SU-DHL-6 (cell line): ENCODE measurements around the gene RAD51B.

ENCODE experiments used
- H2AFZ ChIP-seq: fragments of 200-600 bp; sonication (generic); 2 replicates; pipeline ENCODE4 v1.6.1; 2014; ENCODE audit warnings: low read depth, mild to moderate bottlenecking, moderate library complexity, mixed read lengths, antibody characterized with exemption, low read length; ENCODE audit not compliant: severe bottlenecking
- H3F3A ChIP-seq: fragments of 200-600 bp; shearing (Covaris generic); 2 replicates; pipeline ENCODE4 v1.6.0; 2016; ENCODE audit warnings: antibody characterized with exemption, mild to moderate bottlenecking; ENCODE audit not compliant: insufficient read depth
- H3K27ac ChIP-seq: fragments of 200-600 bp; sonication (generic); 2 replicates; pipeline ENCODE4 v1.5.1; 2016; ENCODE audit warnings: low read depth, mild to moderate bottlenecking, low read length, moderate library complexity, mixed read lengths
- H3K27me3 ChIP-seq: fragments of 200-600 bp; sonication (generic), shearing (Covaris generic); 2 replicates; pipeline ENCODE4 v1.6.0; 2014; ENCODE audit warnings: mild to moderate bottlenecking, low read length
- H3K36me3 ChIP-seq: fragments of 200-600 bp; sonication (generic); 2 replicates; pipeline ENCODE4 v1.6.1; 2014; ENCODE audit warnings: mild to moderate bottlenecking, low read length, mixed read lengths
- H3K4me2 ChIP-seq: fragments of 300-600, 200-600 bp; shearing (Covaris generic), sonication (generic); 2 replicates; pipeline ENCODE4 v1.6.0; 2014; ENCODE audit warnings: low read length, low read depth, mild to moderate bottlenecking; ENCODE audit not compliant: poor library complexity, severe bottlenecking
- H3K4me3 ChIP-seq: fragments of 200-600 bp; sonication (generic); 2 replicates; pipeline ENCODE4 v1.5.1; 2014; ENCODE audit warnings: antibody characterized with exemption, low read length, mild to moderate bottlenecking, mixed read lengths; ENCODE audit not compliant: insufficient read depth, poor library complexity, severe bottlenecking
- H3K79me2 ChIP-seq: fragments of 200-600 bp; sonication (generic); 2 replicates; pipeline ENCODE4 v1.6.1; 2014; ENCODE audit warnings: mild to moderate bottlenecking, low read length, moderate library complexity; ENCODE audit not compliant: insufficient read depth
- H3K9ac ChIP-seq: fragments of 200-600 bp; sonication (generic); 2 replicates; pipeline ENCODE4 v1.7.0; 2014; ENCODE audit warnings: mild to moderate bottlenecking, low read length
- H3K9me2 ChIP-seq: fragments of 200-600 bp; sonication (generic); replicated peaks from 2 replicates; pipeline ENCODE4 v1.6.1; 2014; ENCODE audit warnings: low read length; ENCODE audit not compliant: insufficient read depth
- H3K9me3 ChIP-seq: fragments of 200-600 bp; sonication (generic); 2 replicates; pipeline ENCODE4 v1.6.1; 2014; ENCODE audit warnings: low read length, mixed read lengths; ENCODE audit not compliant: insufficient read depth
- H4K20me1 ChIP-seq: fragments of 200-600 bp; sonication (generic); 2 replicates; pipeline ENCODE4 v1.6.1; 2014; ENCODE audit warnings: low read depth, mild to moderate bottlenecking, antibody characterized with exemption, low read length, moderate library complexity, mixed read lengths
- EZH2phosphoT487 ChIP-seq: fragments of 200-600 bp; sonication (generic), shearing (Covaris generic); conservative IDR thresholded peaks from 2 replicates; pipeline ENCODE4 v1.6.1; 2018; ENCODE audit warnings: mild to moderate bottlenecking, antibody characterized with exemption, low read length, moderate library complexity, mixed read lengths
- TF ChIP-seq, protein P1 (sequence below): fragments of 200-600 bp; sonication (generic); IDR thresholded peaks from one replicate; pipeline ENCODE4 v1.5.1; 2017; ENCODE audit warnings: antibody characterized with exemption, mild to moderate bottlenecking, low read length, moderate library complexity; ENCODE audit not compliant: insufficient read depth, poor library complexity, severe bottlenecking

RAD51B gene

DNA sequence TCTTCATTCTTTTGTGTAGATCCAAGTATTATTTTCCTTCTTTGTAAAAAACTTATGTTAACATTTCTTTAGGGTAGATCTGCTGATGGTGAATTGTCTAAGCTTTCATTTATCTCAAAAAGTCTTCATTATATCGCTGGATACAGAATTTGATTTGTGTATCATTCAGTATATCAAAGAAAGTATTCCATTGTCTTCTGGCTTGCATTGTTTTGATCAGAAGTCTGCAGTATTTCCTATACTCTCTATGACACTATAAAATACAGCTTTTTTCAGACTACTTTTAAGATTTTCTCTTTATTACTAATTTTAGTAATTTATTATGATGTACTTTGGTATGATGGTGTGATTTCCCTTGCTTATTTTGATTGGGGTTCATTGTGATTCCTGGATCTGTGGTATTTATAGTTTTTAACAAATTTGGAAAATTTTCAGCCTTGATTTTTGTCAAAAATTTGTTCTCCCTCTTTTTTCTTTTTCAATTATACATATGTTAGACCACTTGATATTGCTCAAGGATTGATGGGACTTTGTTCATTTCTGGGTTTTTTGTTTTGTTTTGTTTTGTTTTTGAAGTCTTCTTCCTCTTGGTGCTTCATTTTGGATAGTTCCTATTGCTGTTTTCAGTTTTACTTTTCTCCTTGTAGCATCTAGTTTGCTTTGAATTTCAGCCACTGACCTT is 796.8 kb downstream of the RAD51B start:
- no peaks in the 10 kb centered on the region for H3K27me3 ChIP-seq
- H3F3A ChIP-seq: no peaks in the 10 kb centered on the region
- H3K9me3 ChIP-seq: peaks cover 30% of the 10 kb centered on the region
- H3K4me3 ChIP-seq: no peak overlapping the region
- H3K79me2 ChIP-seq: no peaks in the 10 kb centered on the region
- no peak overlapping the region for H3K9ac ChIP-seq
- H3K27ac ChIP-seq: no peak overlapping the region
- H3K4me2 ChIP-seq: no peak overlapping the region
- no peak overlapping the region for H2AFZ ChIP-seq
- no peaks in the 10 kb centered on the region for H4K20me1 ChIP-seq
- no peak for TF ChIP-seq EZH2phosphoT487
- TF ChIP-seq, protein P1, sequence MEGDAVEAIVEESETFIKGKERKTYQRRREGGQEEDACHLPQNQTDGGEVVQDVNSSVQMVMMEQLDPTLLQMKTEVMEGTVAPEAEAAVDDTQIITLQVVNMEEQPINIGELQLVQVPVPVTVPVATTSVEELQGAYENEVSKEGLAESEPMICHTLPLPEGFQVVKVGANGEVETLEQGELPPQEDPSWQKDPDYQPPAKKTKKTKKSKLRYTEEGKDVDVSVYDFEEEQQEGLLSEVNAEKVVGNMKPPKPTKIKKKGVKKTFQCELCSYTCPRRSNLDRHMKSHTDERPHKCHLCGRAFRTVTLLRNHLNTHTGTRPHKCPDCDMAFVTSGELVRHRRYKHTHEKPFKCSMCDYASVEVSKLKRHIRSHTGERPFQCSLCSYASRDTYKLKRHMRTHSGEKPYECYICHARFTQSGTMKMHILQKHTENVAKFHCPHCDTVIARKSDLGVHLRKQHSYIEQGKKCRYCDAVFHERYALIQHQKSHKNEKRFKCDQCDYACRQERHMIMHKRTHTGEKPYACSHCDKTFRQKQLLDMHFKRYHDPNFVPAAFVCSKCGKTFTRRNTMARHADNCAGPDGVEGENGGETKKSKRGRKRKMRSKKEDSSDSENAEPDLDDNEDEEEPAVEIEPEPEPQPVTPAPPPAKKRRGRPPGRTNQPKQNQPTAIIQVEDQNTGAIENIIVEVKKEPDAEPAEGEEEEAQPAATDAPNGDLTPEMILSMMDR: no peak
- H3K36me3 ChIP-seq: peaks cover 7% of the 10 kb centered on the region; the same call in 1 of the 2 replicates
- H3K9me2 ChIP-seq: no peaks in the 10 kb centered on the region

GRCh38 chr14:68619790-68620574 is 800.4 kb downstream of the RAD51B start:
- H3K9me3 ChIP-seq: peaks cover 19% of the 10 kb centered on the region
- no peak overlapping the region for H3K4me2 ChIP-seq

DNA sequence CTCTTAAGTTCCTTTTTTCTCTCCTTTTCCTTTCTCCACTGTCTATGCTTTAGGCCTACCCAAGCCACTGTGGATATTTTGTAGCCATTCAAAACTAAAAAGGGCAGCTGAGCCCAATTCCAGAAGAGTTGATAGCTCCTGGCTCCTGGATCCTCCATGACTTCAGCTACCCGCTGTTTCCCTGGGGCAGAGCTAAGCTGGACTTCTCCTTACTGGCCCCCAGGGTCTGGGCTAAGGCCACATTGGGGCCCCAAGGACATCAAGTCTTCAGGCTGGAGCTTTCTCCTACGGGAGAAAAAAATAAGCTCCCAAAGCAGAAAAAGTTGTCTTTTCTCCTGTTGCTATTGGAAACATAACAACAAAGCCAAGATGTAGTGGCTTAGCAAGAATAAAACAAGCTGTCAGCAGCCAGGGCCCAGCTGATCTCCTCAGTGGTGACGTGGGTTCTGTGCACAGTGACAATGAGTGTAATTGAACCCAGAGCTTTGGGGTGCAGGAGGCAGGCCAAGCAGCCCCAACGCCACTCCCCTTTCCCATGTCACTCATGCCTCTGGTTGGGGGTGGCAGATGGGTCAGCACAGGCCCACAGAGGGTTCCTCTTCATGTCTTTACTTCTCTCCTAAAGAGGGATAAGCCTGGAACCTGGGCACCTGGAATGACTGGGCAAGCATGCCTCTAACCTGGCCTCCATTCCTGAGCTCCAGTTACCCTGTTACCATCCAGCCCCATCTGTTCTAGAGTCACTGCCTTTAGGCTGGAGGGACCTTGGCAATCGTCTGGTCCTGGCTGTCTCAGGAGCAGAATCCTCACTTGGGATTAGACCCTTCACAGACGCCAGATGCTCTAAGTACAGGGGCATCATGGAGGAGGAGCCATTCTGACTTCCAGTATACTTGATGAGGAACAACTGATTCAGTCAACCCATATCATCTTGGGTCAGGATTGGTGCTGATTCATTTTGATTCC is 802.1 kb downstream of the RAD51B start:
- TF ChIP-seq, protein P1: no peak
- no peak for TF ChIP-seq EZH2phosphoT487
- no peak overlapping the region for H3K4me3 ChIP-seq
- H3K27ac ChIP-seq: no peak overlapping the region
- no peaks in the 10 kb centered on the region for H3K27me3 ChIP-seq
- H3F3A ChIP-seq: no peaks in the 10 kb centered on the region
- H3K9me2 ChIP-seq: no peaks in the 10 kb centered on the region
- no peaks in the 10 kb centered on the region for H4K20me1 ChIP-seq
- H3K36me3 ChIP-seq: peaks cover 3% of the 10 kb centered on the region; the same call in 1 of the 2 replicates
- no peak overlapping the region for H3K9ac ChIP-seq
- H3K79me2 ChIP-seq: no peaks in the 10 kb centered on the region
- no peak overlapping the region for H2AFZ ChIP-seq
- H3K4me2 ChIP-seq: no peak overlapping the region
- peaks cover 12% of the 10 kb centered on the region for H3K9me3 ChIP-seq

More at GRCh38 chr14:68619790-68620574, 800.4 kb downstream of the RAD51B start:
- no peak overlapping the region for H3K27ac ChIP-seq
- no peaks in the 10 kb centered on the region for H3K9me2 ChIP-seq
- H3K36me3 ChIP-seq: peaks cover 7% of the 10 kb centered on the region; the same call in 1 of the 2 replicates
- TF ChIP-seq, protein P1: no peak
- TF ChIP-seq EZH2phosphoT487: no peak
- no peaks in the 10 kb centered on the region for H3K79me2 ChIP-seq
- no peak overlapping the region for H3K4me3 ChIP-seq
- H3F3A ChIP-seq: no peaks in the 10 kb centered on the region
- no peaks in the 10 kb centered on the region for H3K27me3 ChIP-seq
- H3K9ac ChIP-seq: no peak overlapping the region
- no peaks in the 10 kb centered on the region for H4K20me1 ChIP-seq
- no peak overlapping the region for H2AFZ ChIP-seq
